GM12872 (cell line): ENCODE data around the gene INPP5A.

Experiments
- TF ChIP-seq, protein P1 (sequence below): IDR thresholded peaks from 3 replicates; pipeline ENCODE4 v1.5.1; 2011; ENCODE audit warnings: low read depth, mild to moderate bottlenecking, low read length, moderate library complexity; ENCODE audit not compliant: insufficient read depth

INPP5A gene

DNA sequence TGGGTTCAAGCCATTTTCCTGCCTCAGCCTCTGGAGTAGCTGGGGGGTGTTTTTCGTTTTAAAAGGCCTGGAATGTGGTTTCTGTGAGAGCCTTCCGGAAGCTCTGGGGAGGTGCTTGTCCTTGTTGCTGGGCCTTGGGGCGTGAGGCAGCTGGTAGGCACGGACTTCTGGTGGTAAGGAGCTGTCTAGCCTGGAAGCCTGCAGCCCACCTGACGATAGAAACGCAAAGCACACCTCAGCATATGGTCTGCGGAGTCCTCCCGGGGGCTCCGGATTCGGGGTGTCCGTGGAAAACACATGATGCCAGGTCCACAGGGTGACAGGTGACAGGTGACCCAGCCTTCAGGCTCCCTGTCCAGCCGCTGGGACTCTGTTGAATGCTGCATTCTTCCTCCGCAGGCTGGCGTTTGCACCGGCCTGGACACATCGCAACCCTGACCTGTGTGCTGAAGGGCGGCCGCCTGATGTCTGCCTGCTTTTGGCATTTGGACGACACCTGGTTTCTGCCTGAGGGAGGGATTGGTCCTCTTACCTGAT lies 37.3 kb downstream of the INPP5A start:
- TF ChIP-seq, protein P1, sequence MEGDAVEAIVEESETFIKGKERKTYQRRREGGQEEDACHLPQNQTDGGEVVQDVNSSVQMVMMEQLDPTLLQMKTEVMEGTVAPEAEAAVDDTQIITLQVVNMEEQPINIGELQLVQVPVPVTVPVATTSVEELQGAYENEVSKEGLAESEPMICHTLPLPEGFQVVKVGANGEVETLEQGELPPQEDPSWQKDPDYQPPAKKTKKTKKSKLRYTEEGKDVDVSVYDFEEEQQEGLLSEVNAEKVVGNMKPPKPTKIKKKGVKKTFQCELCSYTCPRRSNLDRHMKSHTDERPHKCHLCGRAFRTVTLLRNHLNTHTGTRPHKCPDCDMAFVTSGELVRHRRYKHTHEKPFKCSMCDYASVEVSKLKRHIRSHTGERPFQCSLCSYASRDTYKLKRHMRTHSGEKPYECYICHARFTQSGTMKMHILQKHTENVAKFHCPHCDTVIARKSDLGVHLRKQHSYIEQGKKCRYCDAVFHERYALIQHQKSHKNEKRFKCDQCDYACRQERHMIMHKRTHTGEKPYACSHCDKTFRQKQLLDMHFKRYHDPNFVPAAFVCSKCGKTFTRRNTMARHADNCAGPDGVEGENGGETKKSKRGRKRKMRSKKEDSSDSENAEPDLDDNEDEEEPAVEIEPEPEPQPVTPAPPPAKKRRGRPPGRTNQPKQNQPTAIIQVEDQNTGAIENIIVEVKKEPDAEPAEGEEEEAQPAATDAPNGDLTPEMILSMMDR = no peak

DNA sequence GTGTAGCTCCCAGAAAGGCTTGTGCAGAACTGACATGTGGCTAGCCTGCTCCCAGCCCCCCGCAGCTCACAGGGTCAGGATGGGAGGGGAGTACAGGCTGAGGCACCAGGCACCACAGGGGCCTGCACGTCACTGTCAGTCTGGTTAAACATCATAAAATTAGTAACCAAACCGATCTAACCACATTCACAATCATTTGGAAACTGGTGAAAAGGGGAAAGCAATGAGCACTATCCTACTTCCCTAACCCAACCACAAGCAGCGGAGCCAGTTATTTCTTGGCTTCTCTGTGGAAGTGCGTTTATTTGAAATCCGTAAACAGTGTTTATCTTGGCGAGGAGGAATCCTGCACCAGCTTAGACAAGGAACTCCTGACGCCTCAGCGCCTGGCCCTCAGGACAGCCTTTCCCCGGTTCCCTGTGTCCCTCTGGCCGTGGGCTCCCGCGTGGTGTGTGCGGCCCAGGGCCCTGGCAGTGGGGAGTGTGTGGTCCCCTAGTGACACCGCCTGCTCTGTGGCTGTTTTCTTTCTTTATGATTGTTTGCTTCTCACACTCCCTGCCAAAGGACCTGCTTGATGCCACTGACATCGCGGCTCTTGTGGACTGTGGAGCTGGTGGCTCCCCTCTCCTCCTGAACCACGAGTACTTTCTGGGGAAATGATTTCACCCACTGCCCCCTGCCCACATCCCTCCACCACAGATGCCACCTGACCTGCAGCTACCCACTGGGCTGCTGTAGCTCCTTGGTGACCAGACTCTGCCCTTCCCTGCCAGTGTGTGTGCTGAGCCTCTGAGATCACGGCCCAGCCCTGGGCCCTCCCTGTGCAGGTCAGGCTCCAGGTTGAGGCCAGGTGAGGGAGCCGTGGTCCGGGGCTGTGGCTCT lies 38.0 kb downstream of the INPP5A start:
- TF ChIP-seq, protein P1 = no peak

DNA sequence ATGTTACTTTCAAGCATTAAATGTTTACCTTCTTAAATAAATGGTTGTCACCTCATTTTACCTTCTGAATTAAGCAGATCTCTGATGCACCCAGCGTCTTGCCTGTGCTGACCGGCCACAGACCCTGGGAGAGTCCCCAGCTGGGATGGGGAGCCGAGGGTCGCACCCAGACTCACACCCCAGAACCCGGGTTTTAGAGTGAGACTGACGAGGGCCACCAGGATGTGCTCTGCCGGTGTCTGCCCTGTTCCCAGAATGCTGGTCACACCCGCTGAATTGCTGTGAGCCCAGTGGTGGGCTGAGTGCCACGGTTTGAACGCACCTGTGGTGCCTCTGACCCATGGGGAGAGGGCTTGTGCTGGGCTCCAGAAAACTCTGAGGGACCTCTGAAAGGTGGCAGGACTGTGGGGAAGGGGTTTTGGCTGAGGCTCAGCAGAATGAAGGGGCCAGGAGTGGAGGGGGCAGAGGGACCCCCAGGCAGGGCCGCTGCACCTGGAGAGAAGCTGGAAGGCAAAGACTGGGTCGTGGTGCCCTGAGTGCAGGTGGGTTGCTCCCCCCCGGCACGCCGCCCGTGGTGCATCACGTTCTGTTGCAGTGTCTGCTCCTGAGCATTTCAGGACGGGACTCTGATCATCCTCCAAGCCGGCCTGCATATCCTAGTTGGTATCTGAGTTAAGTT lies 39.2 kb downstream of the INPP5A start:
- TF ChIP-seq, protein P1 = no peak

DNA sequence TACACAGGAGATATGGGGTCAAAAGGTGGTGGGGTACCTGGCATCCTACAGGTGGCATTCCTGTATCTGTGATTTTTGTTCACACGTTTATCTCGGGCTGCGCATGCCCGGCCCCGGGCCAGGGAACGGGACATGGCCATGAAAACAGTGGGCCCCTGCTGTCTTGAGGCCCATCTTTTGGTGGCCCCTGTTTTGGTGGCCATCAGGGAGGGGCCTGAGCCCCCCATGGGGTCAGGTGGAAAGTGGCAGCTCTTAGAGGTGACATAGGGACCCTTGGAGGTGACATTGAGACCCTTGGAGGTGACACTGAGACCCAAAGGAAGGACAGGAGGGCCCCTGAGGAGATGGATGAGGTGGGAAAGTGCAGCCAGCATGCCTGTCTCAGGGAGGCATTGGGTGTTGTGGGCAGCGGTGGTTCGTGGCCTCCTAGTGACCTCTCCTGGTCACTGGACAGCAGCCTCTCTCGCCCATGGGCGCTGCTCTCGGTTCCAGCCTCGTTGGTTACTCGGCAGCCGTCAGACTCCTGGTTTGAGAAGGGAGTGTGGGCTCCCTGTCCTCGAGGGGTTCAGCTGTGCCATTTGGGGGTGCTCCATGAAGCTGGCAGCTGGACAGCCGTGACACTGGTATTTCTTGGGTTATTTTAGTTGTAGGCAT lies 39.9 kb downstream of the INPP5A start:
- TF ChIP-seq, protein P1 = no peak

DNA sequence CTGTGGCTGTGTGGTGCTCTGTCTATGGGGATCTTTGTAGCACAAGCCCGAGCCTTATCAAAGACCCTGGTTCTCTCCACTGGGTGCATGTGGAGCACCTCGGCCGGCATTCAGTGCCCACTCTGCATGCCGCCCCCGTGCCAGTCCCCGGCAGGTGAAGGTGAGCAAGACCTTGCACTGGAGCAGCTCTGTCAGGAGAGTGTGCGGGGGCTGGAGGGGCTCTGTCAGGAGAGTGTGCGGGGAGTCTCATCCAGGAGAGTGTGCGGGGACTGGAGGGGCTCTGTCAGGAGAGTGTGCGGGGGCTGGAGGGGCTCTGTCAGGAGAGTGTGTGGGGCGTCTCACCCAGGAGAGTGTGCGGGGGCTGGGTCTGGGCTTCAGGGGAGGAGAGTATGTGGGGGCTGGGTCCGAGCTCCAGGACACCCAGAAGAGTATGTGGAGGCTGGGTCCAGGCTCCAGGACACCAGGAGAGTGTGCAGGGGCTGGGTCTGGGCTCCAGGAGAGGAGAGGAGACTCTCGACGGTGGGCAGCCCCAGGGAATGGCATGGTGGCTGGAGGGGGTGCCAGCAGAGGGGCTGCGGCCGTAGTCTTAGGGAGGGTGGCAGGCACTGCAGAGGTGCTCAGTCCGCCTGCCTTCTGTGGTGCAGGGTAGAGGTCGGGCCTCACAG lies 40.8 kb downstream of the INPP5A start:
- TF ChIP-seq, protein P1 = no peak

DNA sequence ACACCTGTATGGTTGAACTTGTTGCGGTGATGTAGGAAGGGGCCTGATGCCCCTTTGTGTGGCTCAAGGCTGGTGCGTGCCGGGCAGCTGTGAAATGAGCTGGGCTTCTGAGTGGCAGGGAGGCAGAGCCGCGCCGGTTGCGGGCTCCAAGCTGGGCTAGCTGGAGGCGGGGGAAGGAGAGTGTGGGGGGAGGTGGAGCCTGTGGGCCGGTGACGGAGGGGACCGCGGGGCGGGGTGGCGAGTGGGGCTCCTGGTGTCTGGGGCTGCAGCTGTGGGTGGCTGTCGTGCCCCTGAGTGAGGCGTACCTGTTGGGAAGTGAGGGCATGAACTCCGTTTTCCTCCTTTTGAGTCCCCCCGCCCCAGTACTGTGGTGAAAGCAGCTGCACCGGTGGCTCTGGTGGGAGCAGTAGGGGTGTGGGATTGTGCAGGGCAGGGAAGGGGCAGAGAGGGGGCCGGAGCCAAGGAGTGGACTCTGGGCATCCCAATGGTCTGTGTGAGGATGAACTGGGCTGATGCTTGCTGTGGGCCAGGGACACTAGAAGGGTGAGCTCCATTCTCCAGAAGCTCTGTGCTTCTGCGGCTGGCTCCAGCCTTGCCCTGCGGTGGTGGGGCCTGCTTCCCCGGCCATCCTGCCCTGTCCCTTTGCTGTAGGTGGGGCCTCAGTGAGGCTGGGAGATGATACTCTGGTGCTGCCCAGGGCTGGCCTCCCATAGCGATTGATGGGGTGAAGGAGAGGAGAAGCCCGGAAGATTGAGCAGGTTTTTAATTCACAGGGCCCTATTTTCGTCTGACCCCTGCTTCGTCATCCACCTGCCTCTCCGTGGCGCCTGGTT lies 41.7 kb downstream of the INPP5A start:
- TF ChIP-seq, protein P1 = no peak
